ENCODE data around the gene AAMDC. TPM values are rescaled to one million over a fixed set of nuclear protein-coding genes. Genes with fewer than 3 reads are reported as not detected.

AAMDC gene
- total and polyA plus RNA-seq, 2 of the 13 experiments (the other 11 are each of a cell fraction or from before 2014, with no cell fraction given): 18.1 to 35.6 TPM

GRCh38 chr11:77819411-77819920 lies 1.5 kb upstream of the AAMDC start (continued):
- peak; percentile 27; the same call in 1 of the 2 replicates for TF ChIP-seq PHF20 (CRISPR knock-in tag; IDR thresholded peaks at IDR 0.05)
- peak; percentile 71 for TF ChIP-seq ZNF263 (CRISPR knock-in tag; IDR thresholded peaks at IDR 0.05)
- 0 out of 2 replicates have a peak, but pooled peaks have one; percentile 10 for TF ChIP-seq TFDP1 (CRISPR knock-in tag; IDR thresholded peaks at IDR 0.05; ENCODE audit: borderline replicate concordance)
- TF ChIP-seq TAF1 (CRISPR knock-in tag; IDR thresholded peaks at IDR 0.05): peak; percentile 49; the same call in 1 of the 2 replicates
- TF ChIP-seq POLR2A (IDR thresholded peaks at IDR 0.05; ENCODE audit: insufficient read depth in 1 of 2, low read depth in 2 of 2, low read length in 2 of 2): peak in 1 of 2 experiments; percentile 67; a peak in 2 of 4 replicates
- 0 out of 2 replicates have a peak, but pooled peaks have one; percentile 33 for TF ChIP-seq POGK (CRISPR knock-in tag; conservative IDR thresholded peaks at IDR 0.05)
- TF ChIP-seq ZNF687 (CRISPR knock-in tag; IDR thresholded peaks at IDR 0.05): peak; percentile 60; the same call in 1 of the 2 replicates
- TF ChIP-seq ELF3 (CRISPR knock-in tag; IDR thresholded peaks at IDR 0.05): peak; percentile 79
- TF ChIP-seq IRX3 (CRISPR knock-in tag; IDR thresholded peaks at IDR 0.05; ENCODE audit: borderline replicate concordance, low read depth): no peak
- no peak for TF ChIP-seq AHDC1 (CRISPR knock-in tag; IDR thresholded peaks at IDR 0.05; ENCODE audit: borderline replicate concordance)
- TF ChIP-seq ZNF891 (CRISPR knock-in tag; IDR thresholded peaks at IDR 0.05): peak; percentile 25; the same call in 1 of the 2 replicates
- TF ChIP-seq ZSCAN12 (CRISPR knock-in tag; IDR thresholded peaks at IDR 0.05): no peak
- TF ChIP-seq ATF6 (CRISPR knock-in tag; conservative IDR thresholded peaks at IDR 0.05): no peak
